K562 (cell line): ENCODE results near the gene ACTR3C. TPM values are rescaled to one million over a fixed set of nuclear protein-coding genes. Genes with fewer than 3 reads are reported as not detected.

ENCODE experiments used
- CAMTA2 ChIP-seq: fragments of 250-450 bp; sonication (Bioruptor Pico); conservative IDR thresholded peaks from 2 replicates; pipeline ENCODE4 v1.5.1; 2022
- CHD7 ChIP-seq: fragments of 200-600 bp; sonication (generic); IDR thresholded peaks from one replicate; pipeline ENCODE4 v1.6.1; 2012; ENCODE audit warnings: mild to moderate bottlenecking, low read depth, low read length, inconsistent platforms
- ETS2 ChIP-seq: IDR thresholded peaks from 2 replicates; pipeline ENCODE4 v1.6.1; 2016; ENCODE audit warnings: borderline replicate concordance, missing genetic modification characterization, mild to moderate bottlenecking, moderate library complexity, missing compliant biosample characterization; ENCODE audit not compliant: poor library complexity, severe bottlenecking
- GABPA ChIP-seq: fragments of 200-800 bp; sonication (Bioruptor generic); conservative IDR thresholded peaks from 2 replicates; pipeline ENCODE4 v1.6.1; 2016; ENCODE audit warnings: low read depth, missing genetic modification characterization, missing compliant biosample characterization
- ILF3 ChIP-seq: fragments of 450-650 bp; IDR thresholded peaks from 2 replicates; pipeline ENCODE4 v1.6.1; 2018; ENCODE audit warnings: antibody characterized with exemption, mild to moderate bottlenecking, moderate library complexity, borderline replicate concordance
- KDM1A ChIP-seq, 2 experiments: fragments of 450-650 bp; IDR thresholded peaks; 2 replicates each; pipeline ENCODE4 v1.6.1; 2016; ENCODE audit warnings: mild to moderate bottlenecking in 2 of 2
- KDM5B ChIP-seq: fragments of 200-600 bp; sonication (generic); IDR thresholded peaks from 2 replicates; pipeline ENCODE4 v1.6.1; 2012; ENCODE audit warnings: low read depth, mild to moderate bottlenecking, moderate library complexity, low read length, control low read depth, inconsistent platforms; ENCODE audit not compliant: insufficient replicate concordance
- POLR3A ChIP-seq: IDR thresholded peaks from 2 replicates; pipeline ENCODE4 v1.6.1; 2011; ENCODE audit warnings: borderline replicate concordance, mild to moderate bottlenecking, moderate library complexity; ENCODE audit not compliant: insufficient read length, insufficient read depth; ENCODE audit errors: extremely low read depth
- PTBP1 ChIP-seq: fragments of 200-400 bp; formaldehyde crosslinking; IDR thresholded peaks from 2 replicates; pipeline ENCODE4 v1.6.1; 2017; ENCODE audit warnings: low read depth, low read length
- ZNF639 ChIP-seq, 2 experiments: fragments of 200-800 bp in 1 of 2; sonication (Bioruptor generic) in 1 of 2; sonication (generic) in 1 of 2; formaldehyde crosslinking in 1 of 2; IDR thresholded peaks in 1 of 2; conservative IDR thresholded peaks in 1 of 2; 2 replicates each; pipeline versions ENCODE4 v1.5.0 to v1.6.1; 2016 to 2020; ENCODE audit warnings: missing compliant biosample characterization in 1 of 2, missing genetic modification characterization in 1 of 2, missing genetic modification reagents in 1 of 2
- ZNF696 ChIP-seq: fragments of 250-450 bp; sonication (Bioruptor Pico); conservative IDR thresholded peaks from 2 replicates; pipeline ENCODE4 v1.4.0; 2020; ENCODE audit warnings: mild to moderate bottlenecking, moderate library complexity
- ZNF830 ChIP-seq: fragments of 250-450 bp; sonication (Bioruptor Pico); IDR thresholded peaks from 2 replicates; pipeline ENCODE4 v1.5.0; 2021; ENCODE audit warnings: mild to moderate bottlenecking
- polyA plus RNA-seq, 8 experiments: library from polyadenylated mRNA; depleted of rRNA in 4 of 8; stranded (reverse) in 5 of 8; unstranded in 3 of 8; fragments of >200 nt; fragmentation: Nextera tagmentation in 2 of 8; fragmentation: Illumina TruSeq in 1 of 8; extraction: Ambion mirVana in 2 of 8; extraction: Trizol in 1 of 8; gene quantifications; 2 replicates each; pipeline versions ENCODE4 v1.2.1 to v1.2.3, GENCODE V29; 2011 to 2014; ENCODE audit warnings: inconsistent platforms in 1 of 8, missing spikeins in 1 of 8
- total RNA-seq, 7 experiments: library from RNA; depleted of rRNA in 6 of 7; stranded (reverse); fragments of >200 nt in 6 of 7; fragmentation: Illumina TruSeq in 2 of 7; extraction: Trizol in 2 of 7; gene quantifications; 2 replicates each; pipeline versions ENCODE4 v1.2.1 to v1.2.3, GENCODE V29; 2011 to 2021; ENCODE audit warnings: low replicate concordance in 1 of 7

ACTR3C gene
- total and polyA plus RNA-seq, 9 of the 15 experiments (the other 6 are each of a cell fraction or from before 2014, with no cell fraction given) = 9.0 to 35.4 (median 13.3) TPM

- TF ChIP-seq CHD7 (no peak), KDM1A (IDR thresholded peaks at IDR 0.05) (no peak), CAMTA2 (CRISPR knock-in tag) (no peak), KDM5B (no peak), ZNF696 (CRISPR knock-in tag) (no peak), ZNF639 (CRISPR knock-in tag; conservative IDR thresholded peaks at IDR 0.05 in 1 of 2, IDR thresholded peaks at IDR 0.05 in 1 of 2) (no peak), ETS2 (tag) (no peak), GABPA (tag) (no peak), ZNF830 (no peak), ILF3 (no peak), POLR3A (no peak), PTBP1 (no peak)
Observed at GRCh38 chr7:150340024-150340749, 16.8 kb upstream of the ACTR3C start (continued).
